Osteoblast (primary cell): ENCODE measurements around the gene CUX1. TPM values are rescaled to one million over a fixed set of nuclear protein-coding genes. Genes with fewer than 3 reads are reported as not detected.
A peak's percentile ranks its signal among the peaks of the same experiment; 100 is the strongest.

ENCODE experiments used
- DNase-seq: peaks from one replicate; pipeline ENCODE4 v3.0.0; 2011; ENCODE audit warnings: low spot score, mixed read lengths; ENCODE audit not compliant: insufficient read length; ENCODE audit errors: missing footprints
- H2AFZ ChIP-seq: 2 replicates; pipeline ENCODE4 v1.6.0; 2011; ENCODE audit warnings: mild to moderate bottlenecking, low read length
- H3K27ac ChIP-seq: 2 replicates; pipeline ENCODE4 v1.5.1; 2011; ENCODE audit warnings: mild to moderate bottlenecking, low read depth, low read length, moderate library complexity
- H3K27me3 ChIP-seq: 2 replicates; pipeline ENCODE4 v1.6.0; 2012; ENCODE audit warnings: mild to moderate bottlenecking, control low read depth, inconsistent platforms, low read length, moderate library complexity; ENCODE audit not compliant: insufficient read depth
- H3K36me3 ChIP-seq: 2 replicates; pipeline ENCODE4 v1.5.1; 2011; ENCODE audit warnings: mild to moderate bottlenecking, low read length, control low read depth, moderate library complexity; ENCODE audit not compliant: insufficient read depth
- H3K4me1 ChIP-seq: 2 replicates; pipeline ENCODE4 v1.5.1; 2011; ENCODE audit warnings: mild to moderate bottlenecking, low read length, control low read depth, moderate library complexity; ENCODE audit not compliant: insufficient read depth
- H3K4me2 ChIP-seq: 2 replicates; pipeline ENCODE4 v1.6.0; 2011; ENCODE audit warnings: mild to moderate bottlenecking, low read length; ENCODE audit not compliant: insufficient read depth
- H3K4me3 ChIP-seq: fragments of 200-600 bp; sonication (generic); 3 replicates; pipeline ENCODE4 v1.5.1; 2012; ENCODE audit warnings: mild to moderate bottlenecking, low read length, inconsistent platforms; ENCODE audit not compliant: insufficient read depth
- H3K79me2 ChIP-seq: 2 replicates; pipeline ENCODE4 v1.6.0; 2012; ENCODE audit warnings: mild to moderate bottlenecking, low read length, control low read depth, inconsistent platforms; ENCODE audit not compliant: insufficient read depth
- H3K9me3 ChIP-seq: 2 replicates; pipeline ENCODE4 v1.5.1; 2011; ENCODE audit warnings: low read depth, low read length, control low read depth
- H4K20me1 ChIP-seq: 2 replicates; pipeline ENCODE4 v1.6.0; 2012; ENCODE audit warnings: mild to moderate bottlenecking, low read length, control low read depth; ENCODE audit not compliant: insufficient read depth
- total RNA-seq: library from RNA; depleted of rRNA; stranded (reverse); fragments of >200 nt; gene quantifications from 2 replicates; pipeline ENCODE4 v1.2.3, GENCODE V29; 2012
- TF ChIP-seq, protein P1 (sequence below): IDR thresholded peaks from 2 replicates; pipeline ENCODE4 v1.5.1; 2011; ENCODE audit warnings: mild to moderate bottlenecking, low read depth, low read length, moderate library complexity; ENCODE audit errors: extremely low read depth

The CUX1 gene
- total RNA-seq, 1 donor: 41.6 TPM

DNA sequence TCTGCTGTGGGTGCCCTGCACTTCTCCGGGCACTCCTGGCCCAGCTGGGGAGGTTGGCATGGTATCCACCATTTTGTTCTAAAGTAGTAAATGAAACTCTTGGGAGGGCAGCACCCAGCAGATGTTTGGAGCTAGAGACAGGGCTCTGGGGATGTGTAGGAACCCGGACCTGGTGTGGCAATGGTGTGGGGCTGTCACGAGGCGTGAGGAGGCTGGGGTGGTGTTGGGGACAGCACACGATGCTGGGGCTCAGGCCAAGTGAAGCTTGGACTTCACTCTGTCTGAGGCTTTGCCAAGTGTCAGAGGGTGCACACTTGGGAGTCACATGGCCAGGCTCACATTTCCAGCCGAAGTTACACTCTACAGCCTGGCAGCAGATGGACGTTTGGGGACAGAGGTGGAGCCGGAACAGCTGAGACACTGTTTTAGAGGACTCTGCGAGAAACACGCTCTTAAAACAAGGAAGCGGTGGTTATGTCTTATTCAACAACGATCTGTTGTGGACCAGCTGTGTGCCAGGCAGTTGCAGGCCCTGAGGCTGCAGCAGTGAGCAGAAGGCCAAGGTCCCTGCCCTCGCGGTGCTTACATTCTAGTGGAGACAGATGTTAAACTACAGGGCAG, 118.2 kb downstream of the CUX1 start:
- H2AFZ ChIP-seq: no peak overlapping the region
- TF ChIP-seq, protein P1, sequence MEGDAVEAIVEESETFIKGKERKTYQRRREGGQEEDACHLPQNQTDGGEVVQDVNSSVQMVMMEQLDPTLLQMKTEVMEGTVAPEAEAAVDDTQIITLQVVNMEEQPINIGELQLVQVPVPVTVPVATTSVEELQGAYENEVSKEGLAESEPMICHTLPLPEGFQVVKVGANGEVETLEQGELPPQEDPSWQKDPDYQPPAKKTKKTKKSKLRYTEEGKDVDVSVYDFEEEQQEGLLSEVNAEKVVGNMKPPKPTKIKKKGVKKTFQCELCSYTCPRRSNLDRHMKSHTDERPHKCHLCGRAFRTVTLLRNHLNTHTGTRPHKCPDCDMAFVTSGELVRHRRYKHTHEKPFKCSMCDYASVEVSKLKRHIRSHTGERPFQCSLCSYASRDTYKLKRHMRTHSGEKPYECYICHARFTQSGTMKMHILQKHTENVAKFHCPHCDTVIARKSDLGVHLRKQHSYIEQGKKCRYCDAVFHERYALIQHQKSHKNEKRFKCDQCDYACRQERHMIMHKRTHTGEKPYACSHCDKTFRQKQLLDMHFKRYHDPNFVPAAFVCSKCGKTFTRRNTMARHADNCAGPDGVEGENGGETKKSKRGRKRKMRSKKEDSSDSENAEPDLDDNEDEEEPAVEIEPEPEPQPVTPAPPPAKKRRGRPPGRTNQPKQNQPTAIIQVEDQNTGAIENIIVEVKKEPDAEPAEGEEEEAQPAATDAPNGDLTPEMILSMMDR: no peak
- H3K9me3 ChIP-seq: no peaks in the 10 kb centered on the region
- peaks cover 17% of the 10 kb centered on the region for H3K4me1 ChIP-seq
- H3K4me3 ChIP-seq: no peak overlapping the region
- no peak overlapping the region for H3K27ac ChIP-seq
- no peak overlapping the region for H3K4me2 ChIP-seq
- H3K27me3 ChIP-seq: no peaks in the 10 kb centered on the region
- H3K79me2 ChIP-seq: peaks cover 31% of the 10 kb centered on the region
- H4K20me1 ChIP-seq: peaks cover 9% of the 10 kb centered on the region
- no peaks in the 10 kb centered on the region for H3K36me3 ChIP-seq
- peak; percentile 73 for DNase-seq

DNA sequence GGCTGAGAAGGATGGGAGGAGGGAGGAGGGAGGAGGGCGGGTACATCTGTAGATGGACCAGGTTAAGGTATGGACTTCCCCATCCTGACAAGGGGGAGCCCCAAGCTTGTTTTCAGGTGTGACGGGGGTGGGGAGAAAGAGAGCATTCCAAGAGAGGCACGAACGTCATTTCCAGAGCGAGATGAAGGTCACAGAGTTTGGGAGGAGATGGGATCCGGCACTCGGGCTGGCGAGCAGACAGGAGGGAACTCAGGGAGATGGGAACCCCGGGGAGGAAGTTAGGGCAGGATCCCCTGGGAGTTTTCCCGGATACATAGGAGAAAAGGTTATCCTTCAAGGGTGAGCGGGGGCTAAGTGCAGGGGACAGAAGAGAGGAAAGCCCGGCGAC, 118.8 kb downstream of the CUX1 start:
- peaks cover 14% of the 10 kb centered on the region for H4K20me1 ChIP-seq
- no peaks in the 10 kb centered on the region for H3K36me3 ChIP-seq
- peaks cover 23% of the 10 kb centered on the region for H3K4me1 ChIP-seq
- H3K79me2 ChIP-seq: peaks cover 29% of the 10 kb centered on the region
- H3K4me3 ChIP-seq: peak overlapping the region; percentile 67
- peak overlapping the region; percentile 83 for H3K4me2 ChIP-seq
- H3K27ac ChIP-seq: peak overlapping the region; percentile 74
- no peaks in the 10 kb centered on the region for H3K27me3 ChIP-seq
- peak overlapping the region; percentile 79 for H2AFZ ChIP-seq
- DNase-seq: no peak
- H3K9me3 ChIP-seq: no peaks in the 10 kb centered on the region
- TF ChIP-seq, protein P1: no peak

DNA sequence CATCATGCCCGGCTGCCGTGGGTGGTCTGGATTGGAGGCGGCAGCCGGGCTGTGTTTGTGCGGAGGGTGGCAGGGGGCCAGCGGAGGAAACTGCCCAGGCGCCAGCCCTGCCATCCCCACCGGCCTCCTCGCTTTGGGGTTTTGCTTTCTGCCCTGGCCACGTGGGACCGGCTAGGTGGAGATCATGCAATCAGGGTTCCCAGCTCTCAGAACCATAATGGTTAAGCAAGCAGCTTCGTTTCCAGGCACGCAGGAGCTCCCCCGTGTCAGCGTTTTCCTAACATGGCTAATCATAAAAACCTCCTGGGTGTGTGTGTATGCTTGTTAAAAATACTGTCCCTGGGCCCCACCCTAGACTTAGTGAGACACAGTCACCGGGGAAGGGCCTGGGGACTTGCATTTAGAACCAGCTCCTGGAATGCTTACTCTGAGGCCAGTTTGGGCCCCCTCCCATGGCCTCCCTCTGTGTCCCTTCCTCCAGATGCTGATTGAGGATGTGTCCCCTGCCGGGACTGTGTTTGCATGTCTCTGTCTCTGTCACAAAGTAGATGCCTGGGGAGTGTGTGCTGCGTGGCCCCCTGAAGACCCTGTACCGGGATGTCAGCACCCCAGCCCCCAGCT, 119.3 kb downstream of the CUX1 start:
- peak overlapping the region; percentile 74 for H3K27ac ChIP-seq
- peak overlapping the region; percentile 83 for H3K4me2 ChIP-seq
- peak overlapping the region; percentile 79 for H2AFZ ChIP-seq
- no peaks in the 10 kb centered on the region for H3K27me3 ChIP-seq
- peak; percentile 71 for DNase-seq
- peak overlapping the region; percentile 67 for H3K4me3 ChIP-seq
- no peaks in the 10 kb centered on the region for H3K9me3 ChIP-seq
- H3K4me1 ChIP-seq: peaks cover 28% of the 10 kb centered on the region
- TF ChIP-seq, protein P1: no peak
- H3K79me2 ChIP-seq: peaks cover 27% of the 10 kb centered on the region
- no peaks in the 10 kb centered on the region for H3K36me3 ChIP-seq
- H4K20me1 ChIP-seq: peaks cover 19% of the 10 kb centered on the region

DNA sequence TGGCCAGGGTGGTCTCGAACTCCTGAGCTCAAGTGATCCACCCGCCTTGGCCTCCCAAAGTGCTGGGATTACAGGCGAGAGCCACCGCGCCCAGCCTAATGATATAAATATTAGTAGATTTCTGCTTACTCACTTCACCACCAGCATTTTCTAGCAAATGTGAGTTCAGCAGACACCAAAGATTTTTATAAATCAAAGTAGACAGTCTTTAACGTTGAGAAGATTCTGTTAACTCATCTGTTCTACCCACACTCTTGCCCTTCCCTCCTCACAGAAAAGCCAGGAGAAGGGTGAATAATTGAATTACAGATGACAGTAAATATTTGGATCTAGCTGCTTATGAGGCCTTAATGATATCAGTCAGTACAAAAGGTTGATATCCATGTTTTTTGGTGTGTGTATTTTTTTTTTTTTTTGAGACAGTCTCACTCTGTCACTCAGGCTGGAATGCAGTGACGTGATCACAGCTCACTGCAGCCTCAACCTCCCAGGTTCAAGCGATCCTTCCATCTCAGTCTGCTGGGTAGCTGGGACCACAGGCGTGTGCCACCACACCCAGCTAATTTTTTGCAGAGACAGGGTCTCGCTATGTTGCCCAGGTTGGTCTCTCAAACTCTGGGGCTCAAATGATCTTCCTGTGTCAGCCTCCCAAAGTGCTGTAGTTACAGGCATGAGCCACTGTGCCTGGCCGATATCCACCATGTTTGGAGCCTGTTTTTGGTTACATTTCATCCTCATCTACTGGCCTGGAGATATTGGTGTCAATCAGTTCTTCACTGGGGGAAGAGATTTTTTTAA, 120.5 kb downstream of the CUX1 start:
- H3K27me3 ChIP-seq: no peaks in the 10 kb centered on the region
- no peaks in the 10 kb centered on the region for H3K9me3 ChIP-seq
- TF ChIP-seq, protein P1: no peak
- H3K4me2 ChIP-seq: no peak overlapping the region
- H3K27ac ChIP-seq: no peak overlapping the region
- peaks cover 24% of the 10 kb centered on the region for H3K79me2 ChIP-seq
- peaks cover 37% of the 10 kb centered on the region for H3K4me1 ChIP-seq
- no peak overlapping the region for H3K4me3 ChIP-seq
- H4K20me1 ChIP-seq: peaks cover 25% of the 10 kb centered on the region
- no peak for DNase-seq
- no peak overlapping the region for H2AFZ ChIP-seq
- no peaks in the 10 kb centered on the region for H3K36me3 ChIP-seq
